K562 treated with DMSO at 1 percent for 24 hours (cell line): ENCODE results near the gene CFAP43. TPM values are rescaled to one million over a fixed set of nuclear protein-coding genes. Genes with fewer than 3 reads are reported as not detected.

Source experiments
- total RNA-seq: library from RNA; unstranded; fragments of 300-600 nt; gene quantifications from 2 replicates; pipeline ENCODE4 v1.2.3, GENCODE V29; 2022; ENCODE audit warnings: low read depth; ENCODE audit not compliant: insufficient read depth

The CFAP43 gene
- total RNA-seq, result not detected in 2 replicates

GRCh38 chr10:104231784-104232612 is at the start of gene CFAP43:
CFAP43 (minus strand) TSS chr10:104232364; CDS start chr10:104232246, 118 bp downstream.

DNA sequence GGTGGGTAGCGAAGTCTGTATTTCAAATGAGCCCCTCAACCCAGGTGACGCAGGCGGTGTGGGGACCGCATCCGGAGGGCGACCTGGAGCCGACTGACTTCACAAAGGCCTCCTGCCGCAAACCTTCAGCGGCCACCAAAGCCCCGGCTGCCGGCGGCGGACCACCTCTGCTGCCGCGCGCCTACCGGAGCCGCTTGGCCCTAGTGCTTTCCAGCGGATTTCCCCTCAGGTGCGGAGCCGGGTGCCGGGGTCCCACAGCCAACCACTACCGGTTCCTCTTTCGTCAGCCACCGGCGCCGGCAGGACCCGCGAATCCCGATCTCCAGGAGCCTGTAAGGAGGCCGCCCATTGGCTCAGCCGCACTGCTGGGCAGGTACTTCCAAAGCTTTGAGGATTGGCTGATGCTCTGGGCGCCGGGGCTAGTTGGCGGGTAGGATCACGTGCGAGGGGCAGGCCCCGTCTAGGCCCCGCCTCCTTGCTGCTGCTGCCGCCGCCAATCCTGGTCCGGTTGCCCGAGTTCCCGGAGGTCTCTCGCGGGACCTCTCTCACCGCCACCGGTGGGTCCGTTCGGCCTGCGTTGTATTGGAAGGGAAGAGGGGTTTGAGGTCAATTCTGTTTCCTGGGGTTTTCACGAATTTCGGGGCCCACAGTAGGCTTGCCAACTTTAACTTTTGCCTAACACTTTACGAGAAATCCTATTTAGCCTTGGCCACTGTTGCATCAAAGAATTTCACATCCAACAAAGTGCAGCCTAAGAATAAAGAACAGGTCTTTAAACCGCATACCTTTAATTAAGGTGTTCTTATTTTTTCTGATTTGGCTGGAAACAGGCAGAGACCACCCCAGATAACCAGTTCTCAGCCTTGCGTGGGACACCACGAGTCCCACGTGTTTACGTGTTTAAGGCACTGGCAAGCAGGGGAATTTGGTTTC is 36.8 kb upstream of the CFAP43 start, which contains the start of gene GSTO2:
Gene GSTO2, plus strand, starts transcription at position 472 of the 933 bp plus-strand sequence. CDS start 5,732 bp downstream, outside the sequence.

GRCh38 chr10:104254493-104255310 is 22.5 kb upstream of the CFAP43 start, which contains the start of gene GSTO1:
GSTO1 (plus strand) TSS chr10:104254892; CDS start chr10:104254929, 37 bp downstream.

GRCh38 chr10:104121485-104122224 is 110.5 kb downstream of the CFAP43 start, which contains the start of gene SFR1:
SFR1 (plus strand) TSS chr10:104122171; CDS start chr10:104122184, 13 bp downstream.

DNA sequence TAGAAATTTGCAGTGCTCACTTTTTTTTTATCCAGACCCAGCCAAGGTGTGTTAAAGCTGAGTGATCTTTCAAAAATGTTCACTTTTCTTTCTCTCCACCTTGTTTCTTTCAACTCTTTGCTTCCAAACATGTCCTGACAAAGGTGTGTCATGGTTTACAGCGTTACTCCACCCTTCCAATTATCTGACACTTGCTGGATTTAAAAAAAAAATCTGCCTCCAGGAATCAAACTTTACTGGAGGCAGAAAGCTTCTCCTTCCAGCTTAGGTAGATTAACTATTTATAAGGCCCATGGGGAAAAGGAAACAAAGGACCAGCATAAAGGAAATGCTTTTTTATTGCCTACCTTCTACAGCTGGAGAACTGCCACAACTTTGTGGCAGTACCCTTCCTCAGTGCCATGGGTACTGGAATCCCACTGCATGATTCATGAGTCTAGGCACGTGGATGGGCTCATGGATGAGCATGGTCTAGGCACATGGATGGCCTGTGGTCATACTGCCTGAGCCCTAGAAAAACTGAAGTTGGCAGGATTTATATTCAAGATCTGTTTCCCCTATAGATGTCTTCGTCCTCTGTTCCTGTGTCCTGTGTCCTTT is 146.3 kb downstream of the CFAP43 start, which contains the start of gene COL17A1:
Gene COL17A1, minus strand, starts transcription at position 80 of the 600 bp plus-strand sequence. CDS start 5,207 bp downstream, outside the sequence.

Other genes starting within 250 kb of the CFAP43 start
- not detected in 2 replicates for gene COL17A1, start 146.5 kb downstream of the CFAP43 start, total RNA-seq
- gene SFR1, start 110.2 kb downstream of the CFAP43 start, total RNA-seq, result 4.4 and 4.6 TPM in 2 replicates
- 139 TPM in 2 replicates for gene GSTO1, start 22.5 kb upstream of the CFAP43 start, total RNA-seq
- gene GSTO2, start 36.8 kb upstream of the CFAP43 start, total RNA-seq, result 0.60 TPM in 1 of 2 replicates, not detected in the other
- gene ITPRIP, start 106.1 kb upstream of the CFAP43 start, total RNA-seq, result 18.0 and 19.6 TPM in 2 replicates
- 0.60 and 0.76 TPM in 2 replicates for gene CFAP58, start 121.5 kb upstream of the CFAP43 start, total RNA-seq